GM06990 (cell line): ENCODE measurements around the gene RPL12.

Experiments used
- DNase-seq: peaks from one replicate; pipeline ENCODE4 v3.0.0-alpha.2; 2011; ENCODE audit not compliant: insufficient read length; ENCODE audit errors: extremely low read depth
- H3K27me3 ChIP-seq: replicated peaks from 2 replicates; pipeline ENCODE4 v1.6.0; 2011; ENCODE audit warnings: low read length; ENCODE audit not compliant: control insufficient read depth, insufficient read depth
- H3K36me3 ChIP-seq: 2 replicates; pipeline ENCODE4 v1.5.1; 2011; ENCODE audit warnings: low read length; ENCODE audit not compliant: control insufficient read depth, insufficient read depth
- H3K4me3 ChIP-seq: replicated peaks from 2 replicates; pipeline ENCODE4 v1.5.1; 2011; ENCODE audit warnings: low read depth, mild to moderate bottlenecking, control low read depth, low read length
- CTCF ChIP-seq: IDR thresholded peaks from 2 replicates; pipeline ENCODE4 v1.5.1; 2011; ENCODE audit warnings: low read length, control low read depth, mild to moderate bottlenecking, inconsistent platforms; ENCODE audit not compliant: insufficient read depth, poor library complexity, severe bottlenecking

RPL12 gene

GRCh38 chr9:127430415-127430814, 20.8 kb downstream of the RPL12 start:
- Histone ChIP-seq H3K27me3 (no peaks in the 10 kb centered on the region), H3K36me3 (peaks cover 20% of the 10 kb centered on the region)
- TF ChIP-seq CTCF = no peak

GRCh38 chr9:127428348-127428747, 22.9 kb downstream of the RPL12 start:
- Histone ChIP-seq H3K36me3 (peaks cover 10% of the 10 kb centered on the region), H3K27me3 (no peaks in the 10 kb centered on the region), H3K4me3 (no peak overlapping the region)
- TF ChIP-seq CTCF = no peak
- DNase-seq = no peak

More at GRCh38 chr9:127430415-127430814, 20.8 kb downstream of the RPL12 start:
- no peak overlapping the region for H3K4me3 ChIP-seq
- no peak for DNase-seq

GRCh38 chr9:127426756-127427155, 24.4 kb downstream of the RPL12 start:
- no peak overlapping the region for H3K4me3 ChIP-seq
- no peak for TF ChIP-seq CTCF
- H3K36me3 ChIP-seq = peaks cover 7% of the 10 kb centered on the region
- H3K27me3 ChIP-seq = no peaks in the 10 kb centered on the region
- no peak for DNase-seq

DNA sequence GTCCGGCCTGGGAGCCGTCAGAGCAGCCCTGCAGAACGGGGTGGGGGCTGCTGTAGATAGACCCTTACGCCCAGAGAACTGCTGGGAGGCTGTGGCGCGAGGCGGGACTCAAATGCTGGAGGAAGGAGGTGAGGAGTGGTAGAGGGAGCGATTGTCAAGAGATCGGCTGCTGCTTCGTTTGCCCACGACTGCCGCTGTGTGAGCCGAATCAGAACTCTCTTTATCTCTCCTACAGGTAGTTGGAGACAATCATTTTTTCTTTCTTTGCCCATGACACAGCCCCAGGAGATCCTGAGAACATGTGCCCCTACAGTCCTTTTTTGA, 26.6 kb downstream of the RPL12 start:
- Histone ChIP-seq H3K27me3 (no peaks in the 10 kb centered on the region), H3K4me3 (peak overlapping the region; percentile 99), H3K36me3 (peaks cover 3% of the 10 kb centered on the region)
- TF ChIP-seq CTCF = no peak
- DNase-seq = no peak

GRCh38 chr9:127423934-127424675, 27.1 kb downstream of the RPL12 start, which contains the start of gene ZNF79:
Gene ZNF79 (plus strand): TSS chr9:127424382. CDS start chr9:127424788, 406 bp downstream.
- Histone ChIP-seq H3K36me3 (no peaks in the 10 kb centered on the region; the same call in 1 of the 2 replicates), H3K27me3 (no peaks in the 10 kb centered on the region), H3K4me3 (peak within 1 kb of the TSS; percentile 99)
- peak; percentile 95 for DNase-seq
- no peak for TF ChIP-seq CTCF
